Measurements from ENCODE around the gene DIAPH2.

GRCh38 chrX:97551821-97552220 lies 867.2 kb downstream of the DIAPH2 start:
- TF ChIP-seq CTCF (conservative IDR thresholded peaks at IDR 0.05; ENCODE audit: low read length) (no peak), EZH2phosphoT487 (IDR thresholded peaks at IDR 0.05; ENCODE audit: borderline replicate concordance) (no peak)
